Transverse colon (tissue), 4 donors: ENCODE data around the gene DYNC1LI1.

Experiments used
- CTCF ChIP-seq, 5 experiments: fragments of 200-600 bp in 3 of 5; fragments of 450-650 bp in 2 of 5; sonication (generic) in 3 of 5; IDR thresholded peaks; 1 replicate in 2 of 5; 2 replicates in 3 of 5; pipeline ENCODE4 v1.5.1; 2016 to 2017; ENCODE audit warnings: antibody characterized with exemption in 5 of 5, inconsistent platforms in 3 of 5, mild to moderate bottlenecking in 2 of 5, moderate library complexity in 1 of 5
- POLR2A ChIP-seq: fragments of 450-650 bp; IDR thresholded peaks from one replicate; pipeline ENCODE4 v1.6.1; 2016; ENCODE audit warnings: antibody characterized with exemption, mild to moderate bottlenecking, moderate library complexity
- POLR2AphosphoS5 ChIP-seq, 3 donors: sonication (generic); formaldehyde crosslinking; IDR thresholded peaks; one replicate each; pipeline ENCODE4 v1.6.1; 2016; ENCODE audit warnings: antibody characterized with exemption in 3 of 3

DNA sequence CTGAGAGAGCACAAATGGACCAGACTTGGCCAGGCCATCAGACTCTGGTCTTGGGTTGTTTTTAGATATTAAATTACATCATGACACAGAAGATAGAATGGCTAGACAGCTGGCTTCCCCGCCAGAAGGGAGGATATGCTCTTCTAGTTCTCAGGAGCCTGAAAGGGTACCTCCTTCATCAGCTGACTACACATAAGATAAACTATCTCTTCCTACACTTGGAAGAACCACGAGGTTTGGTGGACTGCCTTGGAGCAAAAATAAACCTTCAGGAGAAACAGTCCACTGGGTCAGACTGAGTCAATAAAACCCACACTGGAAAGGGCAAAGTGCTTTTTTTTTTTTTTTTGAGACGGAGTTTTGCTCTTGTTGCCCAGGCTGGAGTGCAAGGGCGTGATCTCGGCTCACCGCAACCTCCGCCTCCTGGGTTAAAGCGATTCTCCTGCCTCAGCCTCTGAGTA is 26.3 kb upstream of the DYNC1LI1 start:
- TF ChIP-seq POLR2AphosphoS5 (IDR thresholded peaks at IDR 0.05) (no peak), CTCF (IDR thresholded peaks at IDR 0.05) (no peak), POLR2A (no peak)
